EL (cell line): ENCODE results near the gene RBPJL.

Experiments
- DNase-seq: peaks from one replicate; pipeline ENCODE4 v3.0.0-alpha.2; 2016

Gene RBPJL

GRCh38 chr20:45366192-45366591, 59.6 kb downstream of the RBPJL start:
- DNase-seq: no peak

- DNase-seq: no peak
Measured at GRCh38 chr20:45366631-45367030, 60.0 kb downstream of the RBPJL start.

DNA sequence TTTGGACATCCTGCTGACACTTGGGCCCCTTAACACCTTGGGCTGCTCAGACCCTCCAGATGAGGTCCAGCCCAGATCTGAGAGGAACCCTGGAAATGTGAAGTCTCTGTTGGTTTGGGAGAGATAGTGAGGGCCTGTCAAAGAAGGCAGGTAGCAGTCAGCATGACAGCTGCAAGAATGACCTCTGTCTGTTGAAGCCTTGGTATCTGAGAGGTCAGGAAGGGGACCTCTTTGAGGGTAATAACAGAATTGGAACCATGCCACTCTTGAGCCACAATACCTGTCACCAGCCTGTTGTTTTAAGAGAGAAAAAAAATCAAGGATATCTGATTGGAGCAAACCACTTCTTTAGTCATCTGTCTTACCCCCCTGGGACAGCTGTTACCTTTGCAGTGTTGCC, 60.5 kb downstream of the RBPJL start:
- DNase-seq: no peak
